ENCODE measurements around the gene C20orf202. TPM values are rescaled to one million over a fixed set of nuclear protein-coding genes. Genes with fewer than 3 reads are reported as not detected.

The C20orf202 gene
- total RNA-seq, 2 experiments from 2014 or later = not detected

GRCh38 chr20:1169224-1169623, 34.0 kb upstream of the C20orf202 start:
- intact Hi-C loops (cut with DNase I, micrococcal nuclease) = no loop called here
- peaks cover 65% of the 10 kb centered on the region for H3K36me3 Mint-ChIP-seq (ENCODE audit: low read depth)
- CTCF ChIA-PET = no interaction called here

GRCh38 chr20:1171461-1172093, 31.7 kb upstream of the C20orf202 start:
- intact Hi-C loops (cut with DNase I, micrococcal nuclease) = no loop called here
- H3K4me3 Mint-ChIP-seq = no peak overlapping the region
- ChIA-PET POLR2A (interaction anchor here (0.8 kb wide), 1 partner anchor 32 kb away, joined by 3 read pairs; the partner anchor contains the start of gene C20orf202), CTCF (interaction anchor here (0.6 kb wide), 1 partner anchor 147 kb away, joined by 3 read pairs; no protein-coding TSS in a partner anchor)
- H3K4me1 Mint-ChIP-seq = no peaks in the 10 kb centered on the region
- no peaks in the 10 kb centered on the region for H3K9me3 Mint-ChIP-seq (ENCODE audit: low read depth)
- ATAC-seq (no peak), DNase-seq (peak; percentile 54)
- no peak overlapping the region for H3K27ac Mint-ChIP-seq
- peaks cover 46% of the 10 kb centered on the region for H3K36me3 Mint-ChIP-seq (ENCODE audit: low read depth)
- H3K27me3 Mint-ChIP-seq = no peaks in the 10 kb centered on the region

More at GRCh38 chr20:1169224-1169623, 34.0 kb upstream of the C20orf202 start:
- no peak overlapping the region for H3K27ac Mint-ChIP-seq
- no peaks in the 10 kb centered on the region for H3K9me3 Mint-ChIP-seq (ENCODE audit: low read depth)
- H3K4me1 Mint-ChIP-seq = no peaks in the 10 kb centered on the region
- H3K4me3 Mint-ChIP-seq = no peak overlapping the region
- DNase-seq = no peak
- POLR2A ChIA-PET = no interaction called here
- ATAC-seq = no peak
- H3K27me3 Mint-ChIP-seq = no peaks in the 10 kb centered on the region

- DNase-seq (no peak), ATAC-seq (no peak)
- Mint-ChIP-seq H3K4me3 (no peak overlapping the region), H3K9me3 (ENCODE audit: low read depth) (no peaks in the 10 kb centered on the region), H3K27me3 (no peaks in the 10 kb centered on the region), H3K4me1 (no peaks in the 10 kb centered on the region), H3K27ac (no peak overlapping the region), H3K36me3 (ENCODE audit: low read depth) (peaks cover 29% of the 10 kb centered on the region)
- intact Hi-C loops (cut with DNase I, micrococcal nuclease) = no loop called here
- ChIA-PET CTCF (no interaction called here), POLR2A (no interaction called here)
Observed at GRCh38 chr20:1173698-1174097, 29.6 kb upstream of the C20orf202 start.

- ChIA-PET CTCF (no interaction called here), POLR2A (no interaction called here)
- no peak for ATAC-seq
- Mint-ChIP-seq H3K9me3 (ENCODE audit: low read depth) (no peaks in the 10 kb centered on the region), H3K27ac (no peak overlapping the region), H3K36me3 (ENCODE audit: low read depth) (peaks cover 21% of the 10 kb centered on the region), H3K4me3 (no peak overlapping the region), H3K27me3 (no peaks in the 10 kb centered on the region), H3K4me1 (no peaks in the 10 kb centered on the region)
- no peak for DNase-seq
- intact Hi-C loops (cut with DNase I, micrococcal nuclease) = no loop called here
Observed at GRCh38 chr20:1174787-1175186, 28.5 kb upstream of the C20orf202 start.

GRCh38 chr20:1177680-1178079, 25.6 kb upstream of the C20orf202 start:
- Mint-ChIP-seq H3K27ac (no peak overlapping the region), H3K9me3 (ENCODE audit: low read depth) (no peaks in the 10 kb centered on the region), H3K36me3 (ENCODE audit: low read depth) (peaks cover 3% of the 10 kb centered on the region), H3K4me3 (no peak overlapping the region), H3K27me3 (no peaks in the 10 kb centered on the region), H3K4me1 (no peaks in the 10 kb centered on the region)
- DNase-seq (no peak), ATAC-seq (no peak)
- ChIA-PET CTCF (interaction anchor here (1.1 to 1.5 kb wide), 2 partner anchors 35 to 53 kb away, joined by 3 to 4 read pairs; no protein-coding TSS in a partner anchor), POLR2A (no interaction called here)
- intact Hi-C loops (cut with DNase I, micrococcal nuclease) = no loop called here

- H3K27me3 Mint-ChIP-seq = peaks cover under 1% of the 10 kb centered on the region
- CTCF ChIA-PET = interaction anchor here (1.1 kb wide), 1 partner anchor 35 kb away, joined by 4 read pairs; no protein-coding TSS in a partner anchor
- H3K4me1 Mint-ChIP-seq = no peaks in the 10 kb centered on the region
- POLR2A ChIA-PET = no interaction called here
- no peaks in the 10 kb centered on the region for H3K9me3 Mint-ChIP-seq (ENCODE audit: low read depth)
- H3K36me3 Mint-ChIP-seq (ENCODE audit: low read depth) = peaks cover 3% of the 10 kb centered on the region
- H3K27ac Mint-ChIP-seq = no peak overlapping the region
- ATAC-seq (no peak), DNase-seq (no peak)
- no peak overlapping the region for H3K4me3 Mint-ChIP-seq
- intact Hi-C loops (cut with DNase I, micrococcal nuclease) = no loop called here
Observed at GRCh38 chr20:1178103-1178502, 25.2 kb upstream of the C20orf202 start.

GRCh38 chr20:1178623-1179022, 24.6 kb upstream of the C20orf202 start:
- peaks cover 4% of the 10 kb centered on the region for H3K27me3 Mint-ChIP-seq
- intact Hi-C loops (cut with DNase I, micrococcal nuclease) = no loop called here
- POLR2A ChIA-PET = no interaction called here
- no peak for DNase-seq
- H3K4me3 Mint-ChIP-seq = no peak overlapping the region
- H3K9me3 Mint-ChIP-seq (ENCODE audit: low read depth) = no peaks in the 10 kb centered on the region
- peaks cover 3% of the 10 kb centered on the region for H3K36me3 Mint-ChIP-seq (ENCODE audit: low read depth)
- H3K4me1 Mint-ChIP-seq = no peaks in the 10 kb centered on the region
- no peak overlapping the region for H3K27ac Mint-ChIP-seq
- CTCF ChIA-PET = interaction anchor here (1.1 kb wide), 1 partner anchor 34 kb away, joined by 4 read pairs; no protein-coding TSS in a partner anchor
- ATAC-seq = no peak

GRCh38 chr20:1180949-1181348, 22.3 kb upstream of the C20orf202 start:
- Mint-ChIP-seq H3K27ac (no peak overlapping the region), H3K27me3 (peaks cover 17% of the 10 kb centered on the region), H3K9me3 (ENCODE audit: low read depth) (no peaks in the 10 kb centered on the region), H3K36me3 (ENCODE audit: low read depth) (peaks cover 2% of the 10 kb centered on the region), H3K4me1 (peaks cover 6% of the 10 kb centered on the region), H3K4me3 (no peak overlapping the region)
- POLR2A ChIA-PET = no interaction called here
- CTCF ChIA-PET = no interaction called here
- ATAC-seq = no peak
- intact Hi-C loops (cut with DNase I, micrococcal nuclease) = loop anchor here in 1 of 2 experiments (10.0 kb wide), 1 partner anchor 206 kb away; no protein-coding TSS in a partner anchor
- DNase-seq = no peak

GRCh38 chr20:1182106-1182505, 21.1 kb upstream of the C20orf202 start:
- no peak for DNase-seq
- no peak for ATAC-seq
- Mint-ChIP-seq H3K36me3 (ENCODE audit: low read depth) (peaks cover 2% of the 10 kb centered on the region), H3K9me3 (ENCODE audit: low read depth) (no peaks in the 10 kb centered on the region), H3K4me1 (peaks cover 6% of the 10 kb centered on the region), H3K27me3 (peaks cover 22% of the 10 kb centered on the region), H3K4me3 (no peak overlapping the region), H3K27ac (no peak overlapping the region)
- ChIA-PET CTCF (no interaction called here), POLR2A (no interaction called here)
- intact Hi-C loops (cut with DNase I, micrococcal nuclease) = loop anchor here in 1 of 2 experiments (10.0 kb wide), 1 partner anchor 207 kb away; no protein-coding TSS in a partner anchor

GRCh38 chr20:1183153-1183552, 20.1 kb upstream of the C20orf202 start:
- Mint-ChIP-seq H3K36me3 (ENCODE audit: low read depth) (peaks cover 2% of the 10 kb centered on the region), H3K27ac (no peak overlapping the region), H3K27me3 (peaks cover 22% of the 10 kb centered on the region), H3K9me3 (ENCODE audit: low read depth) (no peaks in the 10 kb centered on the region), H3K4me3 (no peak overlapping the region), H3K4me1 (peaks cover 6% of the 10 kb centered on the region)
- ATAC-seq (no peak), DNase-seq (no peak)
- ChIA-PET CTCF (interaction anchor here (0.8 kb wide), 1 partner anchor 30 kb away, joined by 3 read pairs; no protein-coding TSS in a partner anchor), POLR2A (no interaction called here)
- intact Hi-C loops (cut with DNase I, micrococcal nuclease) = loop anchor here in 1 of 2 experiments (10.0 kb wide), 1 partner anchor 208 kb away; no protein-coding TSS in a partner anchor

- H3K4me1 Mint-ChIP-seq = peaks cover 6% of the 10 kb centered on the region
- H3K27ac Mint-ChIP-seq = peak overlapping the region; percentile 9
- H3K27me3 Mint-ChIP-seq = peaks cover 22% of the 10 kb centered on the region
- CTCF ChIA-PET = interaction anchor here (0.5 to 0.6 kb wide), 3 partner anchors 40 to 1268 kb away, joined by 3 to 4 read pairs (median 3); no protein-coding TSS in a partner anchor
- H3K36me3 Mint-ChIP-seq (ENCODE audit: low read depth) = no peaks in the 10 kb centered on the region
- peak overlapping the region; percentile 64 for H3K4me3 Mint-ChIP-seq
- intact Hi-C loops (cut with DNase I, micrococcal nuclease) = loop anchor here (2.0 to 10.0 kb wide), 2 partner anchors 29 to 209 kb away; no protein-coding TSS in a partner anchor
- ATAC-seq (no peak), DNase-seq (no peak)
- POLR2A ChIA-PET = no interaction called here
- H3K9me3 Mint-ChIP-seq (ENCODE audit: low read depth) = no peaks in the 10 kb centered on the region
Observed at GRCh38 chr20:1184260-1184637, 19.0 kb upstream of the C20orf202 start.

Data from activated CD4-positive, alpha-beta T cell treated with anti-CD3 and anti-CD28 coated beads for 36 hours (primary cell).